ENCODE measurements around the gene ARRDC2. TPM values are rescaled to one million over a fixed set of nuclear protein-coding genes. Genes with fewer than 3 reads are reported as not detected.

ARRDC2 gene
- total and polyA plus RNA-seq, 2 of the 13 experiments (the other 11 are each of a cell fraction or from before 2014, with no cell fraction given), result 2.1 to 3.4 TPM

GRCh38 chr19:18044825-18045304 lies 36.9 kb downstream of the ARRDC2 start (continued):
- TF ChIP-seq IRF1 (CRISPR knock-in tag; IDR thresholded peaks at IDR 0.05; ENCODE audit: low read depth) (no peak), TFAP4 (IDR thresholded peaks at IDR 0.05; ENCODE audit: borderline replicate concordance, low read depth) (0 out of 2 replicates have a peak, but pooled peaks have one; percentile 20)

GRCh38 chr19:18045307-18046050 lies 37.5 kb downstream of the ARRDC2 start:
- peaks cover 22% of the 10 kb centered on the region for H3K4me1 ChIP-seq (ENCODE audit: insufficient read depth, low read length)
- CTCF ChIA-PET (ENCODE audit: low intra/inter-chr PET ratio, low total read pairs), result no interaction called here
- no peak overlapping the region for H3K27ac ChIP-seq (ENCODE audit: extremely low read length, insufficient read depth, low read length)
- no peak overlapping the region for H2AFZ ChIP-seq (ENCODE audit: low read length)
- FAIRE-seq (no peak), DNase-seq (ENCODE audit: low spot score) (no peak), ATAC-seq (no peak)
- 43% methylated on average over 7 of the region's 7 CpGs for WGBS (ENCODE audit: low lambda C conversion rate)
- H4K20me1 ChIP-seq (ENCODE audit: insufficient read depth, low read length), result no peaks in the 10 kb centered on the region
- no peaks in the 10 kb centered on the region for H3K79me2 ChIP-seq (ENCODE audit: insufficient read depth, low read length)
- in situ Hi-C loops (cut with HindIII; ENCODE audit: extremely low pct_ligation_motif_present, low pct_unique_long_range_greater_than_20kb), result no loop called here
- H3K9ac ChIP-seq (ENCODE audit: insufficient read depth, low read depth, low read length), result peak overlapping the region; percentile 31; the same call in 1 of the 2 replicates
- H3K27me3 ChIP-seq (ENCODE audit: control insufficient read depth in 1 of 2, insufficient read depth in 2 of 2, low read length in 2 of 2), result peaks cover 2 to 33% of the 10 kb centered on the region in 2 experiments; a peak in 2 of 5 replicates
- POLR2A ChIA-PET, result interaction anchor here (0.7 kb wide), 1 partner anchor 935 kb away, joined by 3 read pairs; no protein-coding TSS in a partner anchor
- H3K36me3 ChIP-seq (replicated peaks in 1 of 2; ENCODE audit: control insufficient read depth in 1 of 2, insufficient read depth in 2 of 2, low read length in 2 of 2), result no peaks in the 10 kb centered on the region
- intact Hi-C loops (cut with micrococcal nuclease; ENCODE audit: unreplicated experiment), result no loop called here
- peaks cover 5% of the 10 kb centered on the region; the same call in 1 of the 2 replicates for H3K9me3 ChIP-seq (ENCODE audit: low read length)
- H3K4me2 ChIP-seq (ENCODE audit: low read depth, low read length), result peak overlapping the region; percentile 85
- BruUV-seq (replicated peaks), result no TSS peak
- H3K4me3 ChIP-seq (replicated peaks in 1 of 3; ENCODE audit: insufficient read depth in 1 of 3, low read depth in 2 of 3, low read length in 3 of 3), result peak overlapping the region; percentile 35 to 69 (median 68)
- 0 out of 2 replicates have a peak, but pooled peaks have one; percentile 51 for TF ChIP-seq ADNP (CRISPR knock-in tag; IDR thresholded peaks at IDR 0.05)
- TF ChIP-seq KAT2B (IDR thresholded peaks at IDR 0.05; ENCODE audit: borderline replicate concordance, low read depth, low read length), result no peak
- TF ChIP-seq RNF219 (CRISPR knock-in tag; IDR thresholded peaks at IDR 0.05), result no peak
- no peak for TF ChIP-seq PREB (CRISPR knock-in tag; IDR thresholded peaks at IDR 0.05)
- no peak for TF ChIP-seq ZNF619 (CRISPR knock-in tag; IDR thresholded peaks at IDR 0.05)
- TF ChIP-seq TERF1 (CRISPR knock-in tag; IDR thresholded peaks at IDR 0.05), result no peak
- no peak for TF ChIP-seq SALL1 (CRISPR knock-in tag; IDR thresholded peaks at IDR 0.05)
- no peak for TF ChIP-seq ZNF10 (CRISPR knock-in tag; IDR thresholded peaks at IDR 0.05; ENCODE audit: borderline replicate concordance, low read depth)
- no peak for TF ChIP-seq HMGXB4 (CRISPR knock-in tag; IDR thresholded peaks at IDR 0.05; ENCODE audit: borderline replicate concordance in 1 of 2, low read depth in 1 of 2)
